GM12878 (cell line): ENCODE measurements around the gene ABHD17A.

Source experiments
- EZH2 ChIP-seq: IDR thresholded peaks from 2 replicates; pipeline ENCODE4 v1.6.1; 2012; ENCODE audit warnings: low read depth, mild to moderate bottlenecking, control low read depth, inconsistent platforms, low read length, borderline replicate concordance; ENCODE audit not compliant: control insufficient read depth
- POLR2AphosphoS5 ChIP-seq: IDR thresholded peaks from 2 replicates; pipeline ENCODE4 v1.6.1; 2011; ENCODE audit warnings: mild to moderate bottlenecking, low read length, inconsistent platforms
- ZBTB33 ChIP-seq: fragments of 450-650 bp; IDR thresholded peaks from 2 replicates; pipeline ENCODE4 v1.6.1; 2017; ENCODE audit warnings: mild to moderate bottlenecking

GRCh38 chr19:1840541-1841115 is 44.7 kb downstream of the ABHD17A start:
- TF ChIP-seq POLR2AphosphoS5, result no peak
- no peak for TF ChIP-seq ZBTB33
- no peak for TF ChIP-seq EZH2
